C4-2B (cell line): ENCODE measurements around the gene SLC2A9.

ENCODE experiments used
- H3K27ac ChIP-seq: fragments of 450-650 bp; 2 replicates; pipeline ENCODE4 v1.5.1; 2017
- CTCF ChIP-seq: fragments of 450-650 bp; conservative IDR thresholded peaks from 2 replicates; pipeline ENCODE4 v1.5.1; 2017; ENCODE audit warnings: mild to moderate bottlenecking
- ZFX ChIP-seq: fragments of 450-650 bp; IDR thresholded peaks from 2 replicates; pipeline ENCODE4 v1.6.1; 2017

The SLC2A9 gene

GRCh38 chr4:9921326-9921725, 100.0 kb downstream of the SLC2A9 start:
- no peak overlapping the region for H3K27ac ChIP-seq
- TF ChIP-seq CTCF (no peak), ZFX (no peak)

- TF ChIP-seq ZFX = no peak
- TF ChIP-seq CTCF = no peak
- no peak overlapping the region for H3K27ac ChIP-seq
These were observed 101.3 kb downstream of the SLC2A9 start for GRCh38 chr4:9920029-9920428.

GRCh38 chr4:9919047-9919446, 102.2 kb downstream of the SLC2A9 start:
- TF ChIP-seq ZFX (no peak), CTCF (no peak)
- H3K27ac ChIP-seq = no peak overlapping the region

GRCh38 chr4:9918484-9918883, 102.8 kb downstream of the SLC2A9 start:
- no peak overlapping the region for H3K27ac ChIP-seq
- TF ChIP-seq ZFX (no peak), CTCF (no peak)

- H3K27ac ChIP-seq = no peak overlapping the region
- TF ChIP-seq ZFX = no peak
These were observed 104.4 kb downstream of the SLC2A9 start for GRCh38 chr4:9916937-9917336.

GRCh38 chr4:9916346-9916745, 105.0 kb downstream of the SLC2A9 start:
- H3K27ac ChIP-seq = no peak overlapping the region
- TF ChIP-seq ZFX (no peak), CTCF (no peak)

- H3K27ac ChIP-seq = no peak overlapping the region
- TF ChIP-seq ZFX = no peak
- TF ChIP-seq CTCF = no peak
These were observed 107.5 kb downstream of the SLC2A9 start for GRCh38 chr4:9913846-9914245.

GRCh38 chr4:9906996-9907395, 114.3 kb downstream of the SLC2A9 start:
- TF ChIP-seq ZFX (no peak), CTCF (no peak)
- H3K27ac ChIP-seq = no peak overlapping the region
